HCT116 (cell line): ENCODE data around the gene ZNF777.

ENCODE experiments used
- CEBPB ChIP-seq: IDR thresholded peaks from 2 replicates; pipeline ENCODE4 v1.6.1; 2012; ENCODE audit warnings: low read depth
- EZH2 ChIP-seq: fragments of 200-600 bp; sonication (generic); IDR thresholded peaks from 2 replicates; pipeline ENCODE4 v1.6.1; 2017; ENCODE audit warnings: antibody characterized with exemption, mixed run types
- EZH2phosphoT487 ChIP-seq: fragments of 200-600 bp; IDR thresholded peaks from 2 replicates; pipeline ENCODE4 v1.6.1; 2018; ENCODE audit warnings: antibody characterized with exemption, borderline replicate concordance
- POLR2A ChIP-seq: IDR thresholded peaks from 2 replicates; pipeline ENCODE4 v1.7.0; 2011; ENCODE audit warnings: borderline replicate concordance; ENCODE audit not compliant: insufficient read depth, insufficient read length; ENCODE audit errors: extremely low read depth
- POLR2AphosphoS5 ChIP-seq: IDR thresholded peaks from 2 replicates; pipeline ENCODE4 v1.6.1; 2011; ENCODE audit warnings: mild to moderate bottlenecking, low read depth, low read length, moderate library complexity
- RAD21 ChIP-seq: IDR thresholded peaks from 2 replicates; pipeline ENCODE4 v1.6.1; 2012; ENCODE audit warnings: low read depth, mild to moderate bottlenecking
- SP1 ChIP-seq: IDR thresholded peaks from 2 replicates; pipeline ENCODE4 v1.6.1; 2012; ENCODE audit warnings: low read depth
- SRF ChIP-seq: IDR thresholded peaks from 2 replicates; pipeline ENCODE4 v1.6.1; 2012; ENCODE audit warnings: low read depth
- TCF7L2 ChIP-seq: IDR thresholded peaks from 2 replicates; pipeline ENCODE4 v1.7.0; 2011; ENCODE audit warnings: borderline replicate concordance, inconsistent platforms; ENCODE audit not compliant: insufficient read depth, insufficient read length; ENCODE audit errors: extremely low read depth
- ZFX ChIP-seq: fragments of 450-650 bp; IDR thresholded peaks from 2 replicates; pipeline ENCODE4 v1.6.1; 2017
- ZNF274 ChIP-seq: fragments of 200-500 bp; sonication (Bioruptor generic); IDR thresholded peaks from 2 replicates; pipeline ENCODE4 v1.6.1; 2014; ENCODE audit warnings: mild to moderate bottlenecking, low read depth, low read length, inconsistent platforms
- TF ChIP-seq, protein P1 (sequence below), 3 experiments: fragments of 200-600 bp in 1 of 3; sonication (generic) in 1 of 3; IDR thresholded peaks in 2 of 3; conservative IDR thresholded peaks in 1 of 3; 2 replicates each; pipeline ENCODE4 v1.5.1; 2012 to 2017; ENCODE audit warnings: low read depth in 2 of 3, low read length in 2 of 3, antibody characterized with exemption in 1 of 3, borderline replicate concordance in 1 of 3, control low read depth in 1 of 3, mild to moderate bottlenecking in 1 of 3, mixed read lengths in 1 of 3, mixed run types in 1 of 3, moderate library complexity in 1 of 3; ENCODE audit not compliant: insufficient read depth in 1 of 3
- TF ChIP-seq, protein P2 (sequence below): IDR thresholded peaks from 2 replicates; pipeline ENCODE4 v1.6.1; 2012
- TF ChIP-seq, protein P3 (sequence below): IDR thresholded peaks from 2 replicates; pipeline ENCODE4 v1.6.1; 2012

DNA sequence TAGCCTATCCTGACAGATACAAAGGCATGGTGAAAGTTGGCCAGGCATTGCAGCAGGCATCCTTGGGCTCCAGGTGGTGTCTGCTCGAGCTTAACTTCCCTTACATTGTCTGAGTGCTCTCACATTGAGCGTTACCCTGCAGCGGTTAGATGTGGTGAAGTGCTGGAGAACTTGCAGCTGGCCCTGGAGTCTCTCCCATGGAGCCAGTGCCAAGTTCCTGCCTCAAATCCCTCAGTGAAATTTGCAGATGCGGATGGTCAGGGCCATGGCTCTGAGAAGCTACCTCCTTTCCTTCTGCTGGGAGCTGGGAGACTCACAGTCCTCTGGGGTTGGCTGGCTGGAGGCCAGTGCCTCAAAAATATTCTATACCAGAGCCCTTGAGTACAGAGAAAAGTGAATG lies 40.0 kb upstream of the ZNF777 start:
- no peak for TF ChIP-seq TCF7L2
- TF ChIP-seq POLR2A: no peak
- no peak for TF ChIP-seq EZH2
- TF ChIP-seq, protein P1, sequence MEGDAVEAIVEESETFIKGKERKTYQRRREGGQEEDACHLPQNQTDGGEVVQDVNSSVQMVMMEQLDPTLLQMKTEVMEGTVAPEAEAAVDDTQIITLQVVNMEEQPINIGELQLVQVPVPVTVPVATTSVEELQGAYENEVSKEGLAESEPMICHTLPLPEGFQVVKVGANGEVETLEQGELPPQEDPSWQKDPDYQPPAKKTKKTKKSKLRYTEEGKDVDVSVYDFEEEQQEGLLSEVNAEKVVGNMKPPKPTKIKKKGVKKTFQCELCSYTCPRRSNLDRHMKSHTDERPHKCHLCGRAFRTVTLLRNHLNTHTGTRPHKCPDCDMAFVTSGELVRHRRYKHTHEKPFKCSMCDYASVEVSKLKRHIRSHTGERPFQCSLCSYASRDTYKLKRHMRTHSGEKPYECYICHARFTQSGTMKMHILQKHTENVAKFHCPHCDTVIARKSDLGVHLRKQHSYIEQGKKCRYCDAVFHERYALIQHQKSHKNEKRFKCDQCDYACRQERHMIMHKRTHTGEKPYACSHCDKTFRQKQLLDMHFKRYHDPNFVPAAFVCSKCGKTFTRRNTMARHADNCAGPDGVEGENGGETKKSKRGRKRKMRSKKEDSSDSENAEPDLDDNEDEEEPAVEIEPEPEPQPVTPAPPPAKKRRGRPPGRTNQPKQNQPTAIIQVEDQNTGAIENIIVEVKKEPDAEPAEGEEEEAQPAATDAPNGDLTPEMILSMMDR (IDR thresholded peaks at IDR 0.05 in 2 of 3, conservative IDR thresholded peaks at IDR 0.05 in 1 of 3; ENCODE audit: borderline replicate concordance in 1 of 3, insufficient read depth in 1 of 3, low read depth in 2 of 3, low read length in 2 of 3): no peak
- TF ChIP-seq ZFX: no peak
- no peak for TF ChIP-seq POLR2AphosphoS5
- TF ChIP-seq, protein P2, sequence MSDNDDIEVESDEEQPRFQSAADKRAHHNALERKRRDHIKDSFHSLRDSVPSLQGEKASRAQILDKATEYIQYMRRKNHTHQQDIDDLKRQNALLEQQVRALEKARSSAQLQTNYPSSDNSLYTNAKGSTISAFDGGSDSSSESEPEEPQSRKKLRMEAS: no peak
- no peak for TF ChIP-seq RAD21
- TF ChIP-seq SP1: no peak
- no peak for TF ChIP-seq CEBPB
- no peak for TF ChIP-seq ZNF274
- no peak for TF ChIP-seq EZH2phosphoT487
- no peak for TF ChIP-seq SRF
- TF ChIP-seq, protein P3, sequence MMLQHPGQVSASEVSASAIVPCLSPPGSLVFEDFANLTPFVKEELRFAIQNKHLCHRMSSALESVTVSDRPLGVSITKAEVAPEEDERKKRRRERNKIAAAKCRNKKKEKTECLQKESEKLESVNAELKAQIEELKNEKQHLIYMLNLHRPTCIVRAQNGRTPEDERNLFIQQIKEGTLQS: no peak
